ENCODE measurements around the gene CCDC188.

The CCDC188 gene

DNA sequence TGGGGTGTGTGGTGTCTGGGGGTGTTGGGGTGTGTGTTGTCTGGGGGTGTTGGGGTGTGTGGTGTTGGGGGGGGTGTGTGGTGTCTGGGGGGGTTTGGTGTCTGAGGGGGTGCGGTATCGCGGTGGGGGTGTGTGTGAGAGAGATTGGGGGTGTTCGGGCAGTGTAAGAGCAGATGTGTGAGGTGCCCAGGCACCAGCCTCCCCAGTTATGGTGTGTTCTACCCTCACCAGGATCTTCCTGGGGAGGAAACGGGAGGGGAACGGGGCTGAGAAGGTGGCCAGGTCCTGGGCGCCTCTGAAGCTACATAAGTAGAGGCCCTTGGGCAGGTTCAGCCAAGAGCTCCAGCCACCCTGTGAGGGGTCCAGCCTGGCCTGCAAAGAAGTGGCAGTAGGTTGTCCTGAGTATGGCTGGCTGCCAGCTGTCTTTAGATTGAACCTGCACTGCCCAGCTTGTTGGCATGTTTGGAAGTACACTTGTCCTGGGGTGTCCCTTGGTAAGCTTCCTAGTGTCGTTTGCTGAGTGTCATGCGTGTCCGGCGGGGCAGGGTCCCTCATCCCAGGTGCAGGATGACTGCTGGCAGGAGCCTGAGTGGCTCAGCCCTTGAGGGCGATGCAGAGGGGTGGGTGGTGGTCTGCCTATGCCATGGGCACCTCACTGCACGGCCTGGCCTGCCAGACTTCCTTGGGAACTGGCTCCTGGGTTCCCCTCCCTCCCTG lies 27.3 kb downstream of the CCDC188 start:
- peaks cover 70% of the 10 kb centered on the region for H3K36me3 ChIP-seq
- no peaks in the 10 kb centered on the region for H3K27me3 ChIP-seq
- TF ChIP-seq, protein P1, sequence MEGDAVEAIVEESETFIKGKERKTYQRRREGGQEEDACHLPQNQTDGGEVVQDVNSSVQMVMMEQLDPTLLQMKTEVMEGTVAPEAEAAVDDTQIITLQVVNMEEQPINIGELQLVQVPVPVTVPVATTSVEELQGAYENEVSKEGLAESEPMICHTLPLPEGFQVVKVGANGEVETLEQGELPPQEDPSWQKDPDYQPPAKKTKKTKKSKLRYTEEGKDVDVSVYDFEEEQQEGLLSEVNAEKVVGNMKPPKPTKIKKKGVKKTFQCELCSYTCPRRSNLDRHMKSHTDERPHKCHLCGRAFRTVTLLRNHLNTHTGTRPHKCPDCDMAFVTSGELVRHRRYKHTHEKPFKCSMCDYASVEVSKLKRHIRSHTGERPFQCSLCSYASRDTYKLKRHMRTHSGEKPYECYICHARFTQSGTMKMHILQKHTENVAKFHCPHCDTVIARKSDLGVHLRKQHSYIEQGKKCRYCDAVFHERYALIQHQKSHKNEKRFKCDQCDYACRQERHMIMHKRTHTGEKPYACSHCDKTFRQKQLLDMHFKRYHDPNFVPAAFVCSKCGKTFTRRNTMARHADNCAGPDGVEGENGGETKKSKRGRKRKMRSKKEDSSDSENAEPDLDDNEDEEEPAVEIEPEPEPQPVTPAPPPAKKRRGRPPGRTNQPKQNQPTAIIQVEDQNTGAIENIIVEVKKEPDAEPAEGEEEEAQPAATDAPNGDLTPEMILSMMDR (IDR thresholded peaks at IDR 0.05): no peak
- no peak overlapping the region for H3K4me3 ChIP-seq (ENCODE audit: low read depth in 1 of 2, low read length in 1 of 2)
- H3K4me1 ChIP-seq (ENCODE audit: control insufficient read depth in 1 of 2, insufficient read depth in 1 of 2, low read depth in 1 of 2, low read length in 1 of 2): peaks cover 0 to 3% of the 10 kb centered on the region in 2 experiments
- no peak overlapping the region for H3K27ac ChIP-seq
- H3K9me3 ChIP-seq: no peaks in the 10 kb centered on the region

DNA sequence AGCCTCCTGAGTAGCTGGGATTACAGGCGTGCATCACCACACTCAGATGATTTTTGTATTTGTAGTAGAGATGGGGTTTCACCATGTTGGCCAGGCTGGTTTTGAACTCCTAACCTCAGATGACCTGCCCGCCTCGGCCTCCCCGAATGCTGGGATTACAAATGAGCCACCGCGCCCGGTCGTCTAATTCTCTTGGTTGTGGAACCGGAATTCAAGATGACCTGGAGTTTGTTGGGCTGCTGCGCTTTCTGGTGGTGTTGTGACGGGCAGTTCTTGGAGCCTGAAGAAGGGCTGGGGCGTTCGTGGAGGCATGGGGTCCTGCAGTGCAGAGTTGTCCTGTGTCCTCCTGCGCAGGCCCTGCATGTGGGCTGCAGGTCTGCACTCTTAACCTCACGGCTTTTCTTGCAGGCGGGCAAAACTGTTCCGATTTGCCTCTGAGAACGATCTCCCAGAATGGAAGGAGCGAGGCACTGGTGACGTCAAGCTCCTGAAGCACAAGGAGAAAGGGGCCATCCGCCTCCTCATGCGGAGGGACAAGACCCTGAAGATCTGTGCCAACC lies 28.9 kb downstream of the CCDC188 start:
- Histone ChIP-seq H3K27ac (no peak overlapping the region), H3K36me3 (peaks cover 56% of the 10 kb centered on the region), H3K27me3 (no peaks in the 10 kb centered on the region), H3K4me1 (ENCODE audit: control insufficient read depth in 1 of 2, insufficient read depth in 1 of 2, low read depth in 1 of 2, low read length in 1 of 2) (peaks cover 12 to 13% of the 10 kb centered on the region in 2 experiments), H3K4me3 (ENCODE audit: low read depth in 1 of 2, low read length in 1 of 2) (no peak overlapping the region), H3K9me3 (no peaks in the 10 kb centered on the region)
- TF ChIP-seq, protein P1 (IDR thresholded peaks at IDR 0.05): no peak

DNA sequence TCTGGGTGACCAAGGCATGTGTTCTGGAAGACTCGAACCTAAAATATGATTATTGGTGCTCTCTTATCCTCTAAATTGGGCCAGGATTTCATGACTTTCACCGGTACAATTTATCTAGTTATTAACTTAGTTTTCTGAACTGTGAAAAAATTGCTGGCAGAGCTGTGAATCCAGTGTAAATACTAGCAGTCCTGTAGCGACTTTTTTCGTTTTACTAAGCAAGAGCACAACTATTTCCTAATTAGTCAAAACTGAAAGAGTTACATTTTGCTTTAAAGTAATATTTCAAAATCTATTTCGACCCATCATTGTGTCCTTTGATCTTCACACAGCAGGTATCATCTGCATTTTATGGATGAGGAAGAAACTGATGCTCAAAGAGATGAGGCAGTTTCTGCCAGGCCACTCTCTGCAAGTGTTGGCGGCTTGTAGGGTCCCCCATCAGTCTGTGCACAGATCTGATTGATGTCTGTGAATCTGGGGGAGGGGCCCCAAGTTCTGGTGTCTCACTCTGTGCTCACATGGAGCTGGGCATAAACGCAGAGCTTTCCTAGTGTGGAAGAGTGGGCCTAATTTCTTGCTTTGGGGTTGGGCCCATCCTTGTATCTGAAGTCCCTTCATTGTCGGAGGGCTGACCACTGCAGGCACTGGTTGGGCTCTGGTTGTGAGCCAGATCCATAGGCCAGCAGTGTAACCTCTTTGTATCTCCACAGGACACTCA lies 32.4 kb downstream of the CCDC188 start:
- H3K9me3 ChIP-seq: no peaks in the 10 kb centered on the region
- peak overlapping the region; percentile 81 for H3K27ac ChIP-seq
- H3K36me3 ChIP-seq: peaks cover 40% of the 10 kb centered on the region
- TF ChIP-seq, protein P1 (IDR thresholded peaks at IDR 0.05): no peak
- peaks cover 23% of the 10 kb centered on the region in 2 experiments for H3K4me1 ChIP-seq (ENCODE audit: control insufficient read depth in 1 of 2, insufficient read depth in 1 of 2, low read depth in 1 of 2, low read length in 1 of 2)
- peak overlapping the region; percentile 81 to 82 for H3K4me3 ChIP-seq (ENCODE audit: low read depth in 1 of 2, low read length in 1 of 2)
- no peaks in the 10 kb centered on the region for H3K27me3 ChIP-seq

- Histone ChIP-seq H3K9me3 (no peaks in the 10 kb centered on the region), H3K27me3 (no peaks in the 10 kb centered on the region), H3K4me1 (ENCODE audit: control insufficient read depth in 1 of 2, insufficient read depth in 1 of 2, low read depth in 1 of 2, low read length in 1 of 2) (peaks cover 23% of the 10 kb centered on the region in 2 experiments), H3K27ac (peak overlapping the region; percentile 81), H3K4me3 (ENCODE audit: low read depth in 1 of 2, low read length in 1 of 2) (peak overlapping the region; percentile 81 to 82), H3K36me3 (peaks cover 46% of the 10 kb centered on the region)
- TF ChIP-seq, protein P1 (IDR thresholded peaks at IDR 0.05): no peak
Observed at GRCh38 chr22:20117633-20118299, 33.1 kb downstream of the CCDC188 start.

- Histone ChIP-seq H3K27ac (peak within 1 kb of the TSS; percentile 81), H3K4me3 (ENCODE audit: low read depth in 1 of 2, low read length in 1 of 2) (peak within 1 kb of the TSS; percentile 81 to 82), H3K4me1 (ENCODE audit: control insufficient read depth in 1 of 2, insufficient read depth in 1 of 2, low read depth in 1 of 2, low read length in 1 of 2) (peaks cover 23% of the 10 kb centered on the region in 2 experiments), H3K9me3 (no peaks in the 10 kb centered on the region), H3K36me3 (peaks cover 47% of the 10 kb centered on the region), H3K27me3 (no peaks in the 10 kb centered on the region)
- TF ChIP-seq, protein P1 (IDR thresholded peaks at IDR 0.05): peak; percentile 54
Observed at GRCh38 chr22:20116951-20117632, 33.8 kb downstream of the CCDC188 start, which contains the start of gene TRMT2A. Gene TRMT2A (minus strand): TSS chr22:20117226. CDS start chr22:20116906, 320 bp downstream.

All from neutrophil (primary cell).